Naive thymus-derived CD4-positive, alpha-beta T cell (primary cell): ENCODE results near the gene ILRUN. TPM values are rescaled to one million over a fixed set of nuclear protein-coding genes. Genes with fewer than 3 reads are reported as not detected.
A peak's percentile ranks its signal among the peaks of the same experiment; 100 is the strongest.
"Not testable (repeated sequence)": the region's sequence is repeated elsewhere in the genome, so short reads cannot be mapped to it uniquely, and the experiment has no call there.

ENCODE experiments used
- ATAC-seq: fragments of 150-1000 bp; cut with Tn5 transposase; 2 replicates; pipeline ENCODE4 v1.10.0; 2021; ENCODE audit warnings: mild to moderate bottlenecking, moderate library complexity
- CTCF ChIA-PET: fragments of 350-600 bp; sonication (Branson Sonifier 250); formaldehyde crosslinking; loops from one replicate; lab custom pipeline; 2021; ENCODE audit warnings: antibody characterized with exemption; lab: Charles Lee
- POLR2A ChIA-PET: fragments of 350-600 bp; sonication (Branson Sonifier 250); formaldehyde crosslinking; loops from one replicate; lab custom pipeline; 2021; ENCODE audit warnings: antibody characterized with exemption, inconsistent platforms; lab: Charles Lee
- DNase-seq, 9 donors: peaks; one replicate each; pipeline versions ENCODE4 v3.0.0 to v3.0.0-alpha.2; 2020 to 2022; ENCODE audit warnings: mixed read lengths in 1 of 9
- H3K27ac ChIP-seq: one replicate; pipeline ENCODE4 v1.7.0; 2013; ENCODE audit warnings: mild to moderate bottlenecking, low read depth, low read length, moderate library complexity
- H3K27me3 ChIP-seq, 2 donors: one replicate each; pipeline ENCODE4 v1.7.0; 2013; ENCODE audit warnings: low read length in 2 of 2, mild to moderate bottlenecking in 2 of 2, moderate library complexity in 2 of 2; ENCODE audit not compliant: control insufficient read depth in 2 of 2, insufficient read depth in 2 of 2
- H3K36me3 ChIP-seq, 3 experiments: 1 replicate in 2 of 3; 2 replicates in 1 of 3; pipeline ENCODE4 v1.7.0; 2013; ENCODE audit warnings: low read length in 3 of 3, mild to moderate bottlenecking in 3 of 3, moderate library complexity in 1 of 3; ENCODE audit not compliant: insufficient read depth in 3 of 3, control insufficient read depth in 2 of 3
- H3K4me1 ChIP-seq, 2 donors: one replicate each; pipeline ENCODE4 v1.7.0; 2013; ENCODE audit warnings: low read length in 2 of 2, mild to moderate bottlenecking in 2 of 2, moderate library complexity in 1 of 2; ENCODE audit not compliant: control insufficient read depth in 2 of 2, insufficient read depth in 2 of 2
- H3K4me3 ChIP-seq: 2 replicates; pipeline ENCODE4 v1.7.0; 2013; ENCODE audit warnings: mild to moderate bottlenecking, low read length
- H3K9me3 ChIP-seq, 3 experiments: 1 replicate in 2 of 3; 2 replicates in 1 of 3; pipeline ENCODE4 v1.7.0; 2013; ENCODE audit warnings: low read length in 3 of 3; ENCODE audit not compliant: control insufficient read depth in 2 of 3
- H3K27ac Mint-ChIP-seq, 9 donors: one replicate each; pipeline ENCODE4 v1.8.0; 2020 to 2022; ENCODE audit warnings: mixed read lengths in 9 of 9, mild to moderate bottlenecking in 8 of 9, moderate library complexity in 5 of 9, inconsistent platforms in 2 of 9
- H3K27me3 Mint-ChIP-seq, 5 donors: one replicate each; pipeline ENCODE4 v1.8.0; 2021 to 2022; ENCODE audit warnings: mixed read lengths in 5 of 5, mild to moderate bottlenecking in 1 of 5
- H3K36me3 Mint-ChIP-seq, 5 donors: one replicate each; pipeline ENCODE4 v1.8.0; 2020 to 2022; ENCODE audit warnings: mixed read lengths in 5 of 5, mild to moderate bottlenecking in 3 of 5, inconsistent platforms in 1 of 5
- H3K4me1 Mint-ChIP-seq, 7 donors: one replicate each; pipeline ENCODE4 v1.8.0; 2020 to 2022; ENCODE audit warnings: mixed read lengths in 7 of 7, mild to moderate bottlenecking in 3 of 7, inconsistent platforms in 1 of 7
- H3K4me3 Mint-ChIP-seq, 10 donors: one replicate each; pipeline ENCODE4 v1.8.0; 2020 to 2022; ENCODE audit warnings: mild to moderate bottlenecking in 10 of 10, mixed read lengths in 10 of 10, moderate library complexity in 6 of 10, inconsistent platforms in 2 of 10
- H3K9me3 Mint-ChIP-seq, 11 donors: one replicate each; pipeline ENCODE4 v1.8.0; 2020 to 2022; ENCODE audit warnings: mixed read lengths in 11 of 11, mild to moderate bottlenecking in 4 of 11, inconsistent platforms in 1 of 11, moderate library complexity in 1 of 11
- intact Hi-C, 2 donors: fragments of 100-400 bp; cut with micrococcal nuclease; formaldehyde crosslinking; loops; one replicate each; pipeline ENCODE4 v1.15.1; 2023
- polyA plus RNA-seq, 2 donors: library from polyadenylated mRNA; unstranded; fragments of 300-500 nt; fragmentation: Illumina TruSeq; gene quantifications; one replicate each; pipeline ENCODE4 v1.2.3, GENCODE V29; 2021
- total RNA-seq, 6 experiments: library from RNA in 5 of 6; stranded (reverse) in 5 of 6; gene quantifications; 1 replicate in 5 of 6; 2 replicates in 1 of 6; pipeline ENCODE4 v1.2.3 and lab custom pipeline; 2021 to 2026

The ILRUN gene
- total and polyA plus RNA-seq, 7 experiments from 2014 or later = 8.8 to 74.6 (median 49.2) TPM

DNA sequence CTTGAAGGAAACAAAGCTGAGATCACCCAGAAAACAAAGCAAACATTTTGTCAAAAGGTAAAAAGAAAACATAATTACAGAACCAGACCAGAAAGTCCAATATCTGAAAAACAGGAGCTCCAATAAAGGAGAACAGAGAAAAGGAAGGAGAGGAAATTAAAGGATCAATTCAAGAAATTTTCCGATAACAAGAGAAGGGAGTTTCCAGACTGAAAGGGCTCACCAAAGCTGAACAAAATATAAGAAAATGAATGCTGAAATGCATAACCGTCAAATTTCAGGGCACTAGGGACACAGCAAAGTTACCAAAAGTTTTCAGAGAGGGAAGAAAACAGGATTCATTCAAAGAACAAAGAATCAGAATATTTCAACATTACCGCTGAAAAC, 23.9 kb downstream of the ILRUN start:
- H3K4me1 Mint-ChIP-seq = peaks cover 60 to 78% (median 74%) of the 10 kb centered on the region in 7 donors
- Histone ChIP-seq H3K36me3 (no peaks in the 10 kb centered on the region), H3K4me3 (peak overlapping the region; percentile 35), H3K4me1 (peaks cover 35 to 48% of the 10 kb centered on the region in 2 donors), H3K9me3 (no peaks in the 10 kb centered on the region), H3K27ac (peak overlapping the region; percentile 75), H3K27me3 (no peaks in the 10 kb centered on the region)
- peaks cover 0 to 2% (median 0%) of the 10 kb centered on the region in 11 donors for H3K9me3 Mint-ChIP-seq
- peaks cover 0 to 7% (median 3%) of the 10 kb centered on the region in 5 donors for H3K36me3 Mint-ChIP-seq
- POLR2A ChIA-PET = interaction anchor here (0.7 to 6.1 kb wide), 8 partner anchors 15 to 1083 kb away, joined by 3 to 51 read pairs (median 6); partner anchors contain the start of genes BLTP3A, ILRUN and SNRPC
- peak overlapping the region; percentile 92 to 97 (median 96) for H3K27ac Mint-ChIP-seq
- peak overlapping the region; percentile 71 to 88 (median 81) for H3K4me3 Mint-ChIP-seq
- no peaks in the 10 kb centered on the region for H3K27me3 Mint-ChIP-seq
- intact Hi-C loops = loop anchor here (1.0 to 2.0 kb wide), 5 partner anchors 11 to 85 kb away; partner anchors contain the start of genes ILRUN (in 2 of the 2) and SNRPC (in 2 of the 2)
- CTCF ChIA-PET = interaction anchor here (0.7 to 1.3 kb wide), 4 partner anchors 16 to 1628 kb away, joined by 3 to 4 read pairs (median 3); partner anchors contain the start of gene ILRUN
- DNase-seq (no peak), ATAC-seq (no peak)

DNA sequence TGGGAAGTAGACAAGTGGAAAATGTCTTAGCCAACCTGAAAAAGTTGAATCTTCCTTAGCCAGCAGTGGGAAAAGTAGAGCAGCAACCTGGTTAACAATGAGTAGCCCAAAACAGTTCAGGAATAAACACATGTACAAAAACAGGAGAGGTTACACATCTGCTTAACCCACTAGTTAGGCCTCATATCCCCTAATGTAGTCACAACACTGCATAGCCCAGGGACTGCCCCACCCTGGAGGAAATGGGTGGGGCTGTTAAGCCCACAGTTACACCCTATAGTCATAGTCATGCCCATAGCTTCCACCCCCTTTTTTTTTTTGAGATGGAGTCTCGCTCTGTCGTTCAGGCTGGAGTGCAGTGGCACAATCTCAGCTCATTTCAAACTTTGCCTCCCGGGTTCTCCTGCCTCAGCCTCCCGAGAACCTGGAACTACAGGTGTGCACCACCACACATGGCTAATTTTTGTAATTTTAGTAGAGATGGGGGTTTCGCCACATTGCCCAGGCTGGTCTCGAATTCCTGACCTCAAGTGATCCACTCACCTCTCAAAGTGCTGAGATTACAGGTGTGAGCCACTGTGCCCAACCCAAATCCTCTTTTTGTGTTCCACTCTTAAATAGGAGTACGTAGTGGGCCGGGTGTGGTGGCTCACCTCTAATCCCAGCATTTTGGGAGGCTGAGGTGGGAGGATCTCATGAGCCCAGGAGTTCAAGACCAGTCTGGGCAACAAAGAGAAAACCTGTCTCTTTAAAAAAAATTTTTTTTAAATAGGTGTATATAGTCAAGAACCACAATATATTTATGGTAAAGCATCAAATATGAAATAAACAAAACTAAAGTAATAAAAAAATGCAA, 24.5 kb downstream of the ILRUN start:
- Histone ChIP-seq H3K4me3 (peak overlapping the region; percentile 37), H3K4me1 (peaks cover 35 to 48% of the 10 kb centered on the region in 2 donors)

DNA sequence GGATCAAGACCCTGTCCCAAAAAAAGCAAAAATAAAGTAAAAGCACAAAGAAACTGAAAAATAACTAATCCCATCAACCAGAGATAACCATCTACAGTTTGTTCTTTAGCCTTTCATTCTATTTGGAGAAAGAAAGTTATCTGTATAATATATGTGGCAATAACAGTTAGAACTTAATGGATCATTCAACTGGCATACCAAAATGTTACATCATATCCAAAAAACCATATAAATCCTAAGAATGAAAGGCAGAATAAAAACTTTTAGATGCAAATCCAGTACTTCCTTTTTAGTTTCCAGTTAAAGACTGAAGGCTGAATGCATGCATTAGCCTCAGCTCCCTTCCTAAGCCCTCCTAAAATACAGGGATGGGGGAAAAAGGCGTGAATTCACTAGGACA, 25.2 kb downstream of the ILRUN start:
- H3K27me3 Mint-ChIP-seq = no peaks in the 10 kb centered on the region
- ChIA-PET POLR2A (interaction anchor here (0.6 to 6.1 kb wide), 4 partner anchors 13 to 121 kb away, joined by 4 to 49 read pairs (median 4); partner anchors contain the start of gene BLTP3A), CTCF (no interaction called here)
- H3K27ac ChIP-seq = peak overlapping the region; percentile 75
- H3K9me3 ChIP-seq = no peaks in the 10 kb centered on the region
- peak overlapping the region; percentile 92 to 97 (median 96) for H3K27ac Mint-ChIP-seq
- H3K4me3 ChIP-seq = peak overlapping the region; percentile 37
- H3K4me1 ChIP-seq = peaks cover 35 to 48% of the 10 kb centered on the region in 2 donors
- H3K4me1 Mint-ChIP-seq = peaks cover 65 to 86% (median 78%) of the 10 kb centered on the region in 7 donors
- peak overlapping the region; percentile 40 to 88 (median 78) for H3K4me3 Mint-ChIP-seq
- H3K27me3 ChIP-seq = no peaks in the 10 kb centered on the region
- intact Hi-C loops = no loop called here
- peaks cover 0 to 2% (median 0%) of the 10 kb centered on the region in 11 donors for H3K9me3 Mint-ChIP-seq
- H3K36me3 Mint-ChIP-seq = peaks cover 0 to 9% (median 0%) of the 10 kb centered on the region in 5 donors
- no peaks in the 10 kb centered on the region for H3K36me3 ChIP-seq
- ATAC-seq (no peak), DNase-seq (no peak)

More for the DNA sequence above, 24.5 kb downstream of the ILRUN start:
- intact Hi-C loops = loop anchor here (1.0 to 2.0 kb wide), 5 partner anchors 11 to 85 kb away; partner anchors contain the start of genes ILRUN (in 2 of the 2) and SNRPC (in 2 of the 2)
- no peaks in the 10 kb centered on the region for H3K27me3 Mint-ChIP-seq
- ChIA-PET POLR2A (interaction anchor here (0.7 to 6.1 kb wide), 8 partner anchors 14 to 1082 kb away, joined by 4 to 51 read pairs (median 6); partner anchors contain the start of genes BLTP3A and ILRUN), CTCF (interaction anchor here (0.7 to 1.3 kb wide), 3 partner anchors 15 to 1628 kb away, joined by 3 to 4 read pairs (median 3); partner anchors contain the start of gene ILRUN)
- Histone ChIP-seq H3K27me3 (no peaks in the 10 kb centered on the region), H3K27ac (peak overlapping the region; percentile 75), H3K36me3 (no peaks in the 10 kb centered on the region), H3K9me3 (no peaks in the 10 kb centered on the region)
- H3K4me1 Mint-ChIP-seq = peaks cover 61 to 84% (median 74%) of the 10 kb centered on the region in 7 donors
- peak overlapping the region; percentile 72 to 88 (median 81) for H3K4me3 Mint-ChIP-seq
- DNase-seq (peak; percentile 27 to 83 (median 71)), ATAC-seq (peak; percentile 99)
- peak overlapping the region; percentile 92 to 97 (median 96) for H3K27ac Mint-ChIP-seq
- H3K9me3 Mint-ChIP-seq = peaks cover 0 to 2% (median 0%) of the 10 kb centered on the region in 11 donors
- peaks cover 0 to 9% (median 0%) of the 10 kb centered on the region in 5 donors for H3K36me3 Mint-ChIP-seq

DNA sequence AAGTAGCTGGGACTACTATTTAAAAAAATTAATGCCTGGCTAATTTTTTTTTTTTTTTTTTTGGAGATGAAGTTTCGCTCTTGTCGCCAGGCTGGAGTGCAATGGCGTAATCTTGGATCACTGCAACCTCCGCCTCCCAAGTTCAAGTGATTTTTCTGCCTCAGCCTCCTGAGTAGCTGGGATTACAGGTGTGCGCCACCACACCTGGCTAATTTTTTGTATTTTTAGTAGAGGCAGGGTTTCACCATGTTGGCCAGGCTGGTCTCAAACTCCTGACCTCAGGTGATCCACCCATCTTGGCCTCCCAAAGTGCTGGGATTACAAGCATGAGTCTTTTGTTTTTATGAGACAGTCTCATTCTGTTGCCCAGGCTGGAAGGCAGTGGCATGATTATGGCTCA, 27.8 kb downstream of the ILRUN start:
- H3K27me3 Mint-ChIP-seq, H3K27me3 ChIP-seq, intact Hi-C loops, ATAC-seq, DNase-seq, CTCF ChIA-PET, H3K4me3 ChIP-seq, H3K9me3 Mint-ChIP-seq, H3K4me3 Mint-ChIP-seq, H3K27ac ChIP-seq, H3K36me3 ChIP-seq, H3K9me3 ChIP-seq: not testable (repeated sequence)
- Mint-ChIP-seq H3K4me1 (peaks cover 50 to 80% (median 74%) of the 10 kb centered on the region in 7 donors), H3K36me3 (peaks cover 0 to 13% (median under 1%) of the 10 kb centered on the region in 5 donors), H3K27ac (peak overlapping the region in 1 of 9 donors; percentile 22)
- peaks cover 31 to 35% of the 10 kb centered on the region in 2 donors for H3K4me1 ChIP-seq
- POLR2A ChIA-PET = interaction anchor here (1.0 kb wide), 1 partner anchor 1243 kb away, joined by 3 read pairs; no protein-coding TSS in a partner anchor

DNA sequence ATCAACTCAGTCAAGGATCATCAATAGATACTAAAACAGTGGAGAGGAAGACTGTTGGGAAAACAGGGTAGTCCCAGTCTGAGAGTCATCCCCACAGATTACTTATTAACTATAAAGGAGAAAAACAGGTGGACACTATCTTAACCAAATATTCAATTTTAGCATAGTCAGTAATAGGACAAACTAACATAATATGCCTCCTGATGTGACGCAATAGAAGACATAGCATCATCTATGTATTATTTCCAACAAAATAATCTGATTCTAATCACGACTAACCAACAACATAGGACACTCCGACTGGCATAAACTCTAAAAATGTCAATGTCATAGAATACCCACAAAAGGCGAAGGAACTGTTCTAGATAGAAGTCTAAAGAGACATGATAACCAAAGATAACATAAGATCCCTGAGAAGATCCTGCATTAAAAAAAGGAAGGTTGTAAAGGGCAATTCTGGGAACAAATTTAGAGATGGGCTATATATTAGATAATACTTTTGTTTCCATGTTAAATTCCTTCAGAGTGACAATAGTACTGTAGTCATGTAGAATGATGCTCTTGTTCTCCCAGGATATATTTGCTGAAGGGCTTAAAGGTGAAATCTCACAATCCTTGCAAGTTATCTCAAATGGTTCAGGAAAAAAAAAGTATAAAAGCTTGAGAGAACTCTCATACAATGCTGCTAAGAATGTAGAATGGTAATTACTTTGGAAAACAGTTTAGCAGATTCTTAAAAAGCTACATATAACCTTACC, 28.9 kb downstream of the ILRUN start:
- Mint-ChIP-seq H3K27ac (peak overlapping the region in 5 of 9 donors; percentile 22 to 38 (median 33)), H3K4me3 (no peak overlapping the region), H3K36me3 (peaks cover 0 to 15% (median 4%) of the 10 kb centered on the region in 5 donors), H3K4me1 (peaks cover 39 to 75% (median 66%) of the 10 kb centered on the region in 7 donors), H3K27me3 (no peaks in the 10 kb centered on the region), H3K9me3 (peaks cover 0 to 5% (median 0%) of the 10 kb centered on the region in 11 donors)
- ChIA-PET CTCF (interaction anchor here (0.6 kb wide), 1 partner anchor 16 kb away, joined by 3 read pairs; no protein-coding TSS in a partner anchor), POLR2A (interaction anchor here (0.7 kb wide), 1 partner anchor 11 kb away, joined by 4 read pairs; no protein-coding TSS in a partner anchor)
- intact Hi-C loops = no loop called here
- no peak overlapping the region for H3K4me3 ChIP-seq
- no peaks in the 10 kb centered on the region for H3K9me3 ChIP-seq
- DNase-seq (no peak), ATAC-seq (no peak)
- no peaks in the 10 kb centered on the region for H3K36me3 ChIP-seq
- H3K27ac ChIP-seq = no peak overlapping the region
- H3K27me3 ChIP-seq = no peaks in the 10 kb centered on the region
- peaks cover 20 to 28% of the 10 kb centered on the region in 2 donors for H3K4me1 ChIP-seq
